Measurements from ENCODE around the gene CELF3.

- TF ChIP-seq CTCF (IDR thresholded peaks at IDR 0.05; ENCODE audit: borderline replicate concordance, extremely low read depth, low read length, poor library complexity, severe bottlenecking) (no peak), EZH2 (IDR thresholded peaks at IDR 0.05; ENCODE audit: borderline replicate concordance, low read depth, low read length, severe bottlenecking) (no peak)
Measured at GRCh38 chr1:151759241-151759640, 42.6 kb upstream of the CELF3 start.
